GM21576 (cell line): ENCODE data around the gene GARIN5A.
A peak's percentile ranks its signal among the peaks of the same experiment; 100 is the strongest.

Source experiments
- ATAC-seq: cut with Tn5 transposase; IDR thresholded peaks from one replicate; pipeline ENCODE4 v1.9.1; 2021; ENCODE audit warnings: mild to moderate bottlenecking, moderate library complexity; ENCODE audit not compliant: unreplicated experiment

GARIN5A gene

GRCh38 chr19:50435627-50436026 is 41.0 kb downstream of the GARIN5A start:
- no peak for ATAC-seq

DNA sequence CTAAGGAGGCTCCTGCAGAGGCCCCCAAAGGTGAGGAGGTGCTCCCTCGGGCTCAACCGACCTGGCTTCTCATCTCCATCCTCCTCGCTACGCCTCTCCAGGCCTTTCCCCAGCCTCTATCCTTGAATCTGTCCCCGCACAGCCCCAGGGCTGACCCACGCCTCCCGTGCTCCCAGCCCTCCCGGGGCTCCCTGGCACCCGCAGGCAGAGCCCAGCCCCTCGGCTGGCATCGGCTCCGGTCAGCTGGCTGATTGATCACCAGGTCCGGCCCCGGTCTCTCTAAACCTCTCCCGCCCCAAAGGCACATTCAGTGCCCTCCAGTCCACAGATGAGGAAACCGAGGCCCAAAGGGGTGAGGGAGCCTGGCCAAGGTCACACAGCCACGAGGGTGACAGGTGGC is 41.4 kb downstream of the GARIN5A start:
- ATAC-seq, result no peak

GRCh38 chr19:50434525-50434924 is 42.1 kb downstream of the GARIN5A start:
- ATAC-seq, result no peak

DNA sequence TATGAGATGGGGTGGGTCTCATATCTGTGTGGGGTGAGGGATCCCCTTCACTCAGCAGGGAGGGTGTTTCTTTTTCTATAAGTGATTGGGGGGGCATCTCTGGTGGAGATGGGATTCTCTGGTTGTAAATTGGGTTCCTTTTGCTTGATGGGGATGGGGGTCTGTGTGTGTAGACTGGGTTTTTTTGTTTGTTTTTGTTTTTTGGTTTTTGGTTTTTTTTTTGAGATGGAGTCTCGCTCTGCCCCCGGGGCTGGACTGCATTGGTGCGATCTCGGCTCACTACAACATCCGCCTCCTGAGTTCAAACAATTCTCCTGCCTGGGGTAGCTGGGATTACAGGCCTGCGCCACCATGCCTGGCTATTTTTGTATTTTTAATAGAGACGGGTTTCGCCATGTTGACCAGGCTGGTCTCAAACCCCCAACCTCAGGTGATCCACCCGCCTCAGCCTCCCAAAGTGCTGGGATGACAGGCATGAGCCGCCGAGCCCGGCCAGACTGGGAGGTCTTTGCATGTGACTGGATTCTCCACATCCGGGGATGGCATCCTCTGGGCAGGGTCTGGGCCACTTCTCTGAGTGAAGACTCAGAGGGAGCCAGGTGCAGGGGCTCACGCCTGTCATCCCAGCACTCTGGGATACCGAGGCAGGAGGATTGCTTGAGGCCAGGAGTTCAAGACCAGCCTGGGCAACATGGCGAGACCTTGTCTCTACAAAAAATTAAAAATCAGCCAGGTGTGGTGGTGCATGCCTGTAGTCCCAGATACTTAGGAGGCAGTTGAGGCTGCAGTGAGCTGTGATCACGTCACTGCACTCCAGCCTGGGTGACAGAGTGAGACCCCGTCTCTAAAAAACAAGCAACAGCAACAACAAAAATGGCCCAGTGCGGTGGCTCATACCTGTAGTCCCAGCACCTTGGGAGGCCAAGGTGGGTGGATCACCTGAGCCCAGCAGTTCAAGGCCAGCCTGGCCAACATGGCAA is 43.2 kb downstream of the GARIN5A start:
- ATAC-seq, result no peak

- no peak for ATAC-seq
Measured at GRCh38 chr19:50432221-50433028, 44.2 kb downstream of the GARIN5A start, which contains the start of gene MYBPC2. MYBPC2 (plus strand) TSS chr19:50432892; CDS start chr19:50432954, 62 bp downstream.

- peak; percentile 71 for ATAC-seq
Measured at GRCh38 chr19:50431343-50432220, 45.1 kb downstream of the GARIN5A start.

DNA sequence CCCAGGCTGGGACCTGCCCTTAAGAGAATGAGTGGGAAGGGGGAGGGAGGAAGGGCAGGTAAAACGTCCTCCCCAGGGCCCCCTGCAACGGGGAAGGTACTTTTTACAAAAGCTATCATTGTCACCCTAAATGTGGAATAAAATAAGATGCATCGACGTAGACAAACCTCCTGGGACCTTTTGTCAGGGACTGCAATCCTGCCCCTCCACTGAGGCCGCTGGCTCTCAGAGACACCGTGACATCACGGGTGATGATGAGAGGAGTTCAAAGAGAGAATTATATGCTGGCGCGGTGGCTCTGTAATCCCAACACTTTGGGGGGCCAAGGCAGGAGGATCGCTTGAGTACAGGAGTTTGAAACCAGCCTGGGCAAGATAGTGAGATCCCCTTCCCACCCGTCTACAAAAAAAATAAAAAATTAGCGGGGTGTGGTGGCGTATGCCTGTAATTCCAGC is 45.7 kb downstream of the GARIN5A start:
- ATAC-seq, result no peak

DNA sequence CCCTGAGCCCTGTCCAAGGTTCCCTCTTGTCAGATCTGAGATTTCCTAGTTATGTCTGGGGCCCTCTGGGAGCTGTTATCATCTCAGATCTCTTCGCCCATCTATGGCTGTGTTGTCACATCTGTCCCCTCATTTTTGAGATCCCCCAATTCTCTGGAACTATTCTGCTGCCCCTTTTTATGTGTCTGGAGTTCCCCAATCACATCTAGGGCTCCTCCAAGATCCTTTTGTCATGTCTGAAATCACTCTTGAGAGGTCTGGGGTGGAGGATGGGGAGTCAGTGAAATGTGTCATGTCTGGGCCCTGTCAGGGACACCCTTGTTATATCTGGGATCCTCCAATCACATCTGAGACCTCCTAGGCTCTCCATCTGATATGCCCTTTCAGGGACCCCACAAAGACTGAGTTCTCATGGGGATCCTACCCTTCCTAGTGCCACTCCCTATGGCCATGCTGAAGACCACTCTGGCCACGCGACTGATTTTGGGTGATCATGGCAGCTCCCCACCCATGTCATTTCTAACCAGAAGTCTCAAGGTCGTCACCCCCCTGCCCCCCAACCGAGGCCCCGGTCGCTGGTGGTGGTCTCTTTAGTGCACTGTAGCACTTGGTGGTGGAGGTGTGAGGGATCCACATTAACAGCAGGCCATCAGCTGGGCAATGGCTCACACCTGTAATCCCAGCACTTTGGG is 47.7 kb downstream of the GARIN5A start:
- ATAC-seq, result no peak

GRCh38 chr19:50427997-50428425 is 48.6 kb downstream of the GARIN5A start:
- ATAC-seq, result no peak

DNA sequence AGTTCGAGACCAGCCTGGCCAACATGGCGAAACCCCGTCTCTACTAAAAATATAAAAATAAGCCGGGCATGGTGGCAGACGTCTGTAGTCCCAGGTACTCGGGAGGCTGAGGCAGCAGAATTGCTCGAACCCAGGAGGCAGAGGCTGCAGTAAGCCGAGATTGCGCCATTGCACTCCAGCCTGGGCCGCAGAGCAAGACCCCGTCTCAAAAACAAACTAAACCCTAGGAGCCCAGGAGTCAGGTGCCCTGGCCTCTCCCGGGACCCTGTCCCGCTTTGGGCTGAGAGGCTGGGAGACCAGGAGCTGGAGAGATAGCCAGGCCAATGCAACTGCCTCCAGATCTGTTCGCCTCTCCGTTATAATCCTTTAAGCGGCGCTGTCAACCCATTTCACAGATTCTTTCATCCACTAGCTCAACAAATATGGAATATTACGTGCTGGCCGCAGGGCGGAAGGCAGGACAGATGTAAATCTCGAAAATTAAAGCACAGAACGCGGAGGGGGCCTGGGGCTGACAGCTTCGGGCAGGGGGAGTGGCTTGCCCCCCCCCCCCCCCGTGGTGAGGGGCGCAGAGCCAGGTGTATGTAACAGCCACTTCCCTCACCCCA is 49.2 kb downstream of the GARIN5A start:
- ATAC-seq, result no peak

DNA sequence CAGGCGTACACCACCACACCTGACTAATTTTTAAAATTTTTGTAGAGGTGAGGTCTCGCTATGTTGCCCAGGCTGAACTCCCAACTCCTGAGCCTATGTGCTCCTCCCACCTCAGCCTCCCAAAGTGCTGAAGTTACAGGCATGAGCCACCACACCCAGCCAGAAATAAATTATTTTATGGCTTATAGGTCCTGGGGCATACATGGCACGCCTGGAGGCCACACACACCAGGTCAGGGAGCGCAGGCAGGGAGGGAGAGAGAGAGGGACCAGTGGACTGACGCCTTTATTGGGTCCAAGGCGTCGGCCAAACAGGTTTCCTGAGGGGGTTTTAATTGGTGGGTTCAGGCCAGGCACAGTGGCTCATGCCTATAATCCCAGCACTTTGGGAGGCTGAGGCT is 51.1 kb downstream of the GARIN5A start:
- no peak for ATAC-seq

- ATAC-seq, result no peak
Measured at GRCh38 chr19:50423279-50424113, 53.2 kb downstream of the GARIN5A start.

DNA sequence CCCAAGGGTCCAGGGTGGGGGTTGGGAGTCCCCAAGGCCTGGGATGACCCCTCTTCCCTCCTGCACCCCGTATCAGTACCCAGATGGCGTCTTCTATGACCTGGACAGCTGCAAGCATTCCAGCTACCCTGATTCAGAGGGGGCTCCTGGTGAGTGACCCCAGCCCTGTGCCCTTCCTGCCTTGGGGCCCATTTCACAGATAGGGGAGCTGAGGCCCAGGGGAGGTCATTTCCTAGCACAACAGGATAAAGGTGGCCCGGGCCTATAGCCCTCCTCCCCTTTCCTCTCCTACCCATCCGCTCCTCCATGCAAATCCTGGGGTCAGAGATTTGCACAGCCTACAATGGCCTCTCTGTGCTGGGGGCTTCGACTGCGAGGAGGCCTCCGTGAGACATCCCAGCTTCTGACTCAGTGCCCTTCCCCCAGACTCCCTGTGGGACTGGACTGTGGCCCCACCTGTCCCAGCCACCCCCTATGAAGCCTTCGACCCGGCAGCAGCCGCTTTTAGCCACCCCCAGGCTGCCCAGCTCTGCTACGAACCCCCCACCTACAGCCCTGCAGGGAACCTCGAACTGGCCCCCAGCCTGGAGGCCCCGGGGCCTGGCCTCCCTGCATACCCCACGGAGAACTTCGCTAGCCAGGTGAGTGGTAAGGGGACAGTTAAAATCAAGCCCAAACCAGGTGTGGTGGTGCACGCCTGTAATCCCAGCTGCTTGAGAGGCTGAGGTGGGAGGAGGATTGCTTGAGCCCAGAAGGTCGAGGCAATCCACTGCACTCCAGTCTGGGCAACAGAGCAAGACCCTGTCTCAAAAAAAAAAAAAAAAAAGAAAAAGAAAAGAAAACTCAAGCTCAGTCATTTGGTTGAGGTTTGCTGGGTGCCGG is 54.0 kb downstream of the GARIN5A start:
- no peak for ATAC-seq

GRCh38 chr19:50420808-50421207 is 55.8 kb downstream of the GARIN5A start:
- ATAC-seq, result no peak

- ATAC-seq, result no peak
Measured at GRCh38 chr19:50420127-50420526, 56.5 kb downstream of the GARIN5A start.

DNA sequence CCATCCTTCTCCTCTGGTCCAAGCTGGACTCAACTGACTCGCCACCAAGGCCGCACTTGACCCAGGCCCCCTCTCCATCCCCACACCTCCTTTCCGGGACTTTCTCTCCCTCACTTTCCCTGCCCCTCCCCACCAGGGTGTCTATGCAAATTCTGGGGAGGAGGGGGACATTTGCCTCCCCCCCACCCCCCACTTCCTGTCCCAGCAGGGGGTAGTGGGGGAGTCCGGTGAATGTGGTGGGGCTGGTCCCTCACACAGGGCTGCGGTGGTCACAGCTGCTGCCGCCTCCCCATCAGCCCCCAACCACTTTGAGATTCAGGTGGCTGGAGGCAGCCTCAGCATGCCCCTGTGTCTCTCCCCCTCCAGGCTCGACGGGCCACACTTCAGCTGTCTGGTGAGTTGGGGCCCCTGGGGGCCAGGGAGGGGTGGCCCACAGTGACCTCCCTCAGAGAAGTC is 57.0 kb downstream of the GARIN5A start:
- ATAC-seq, result no peak

- ATAC-seq, result no peak
Measured at GRCh38 chr19:50419022-50419579, 57.5 kb downstream of the GARIN5A start.
